SJSA1 (cell line): Measurements from ENCODE around the gene PHLPP2. TPM values are rescaled to one million over a fixed set of nuclear protein-coding genes. Genes with fewer than 3 reads are reported as not detected.

Experiments
- DNase-seq, 2 experiments: peaks; one replicate each; pipeline ENCODE4 v3.0.0-alpha.2; 2015 to 2020; ENCODE audit warnings: low spot score in 2 of 2, low read depth in 1 of 2
- H3K27ac ChIP-seq: fragments of 250-450 bp; sonication (Bioruptor Pico); 2 replicates; pipeline ENCODE4 v1.5.1; 2020; ENCODE audit warnings: mild to moderate bottlenecking, moderate library complexity
- H3K27me3 ChIP-seq: fragments of 250-450 bp; sonication (Bioruptor Pico); replicated peaks from 2 replicates; pipeline ENCODE4 v1.5.1; 2020; ENCODE audit warnings: mild to moderate bottlenecking, moderate library complexity
- H3K36me3 ChIP-seq: fragments of 250-450 bp; sonication (Bioruptor Pico); 2 replicates; pipeline ENCODE4 v1.5.1; 2020; ENCODE audit warnings: mild to moderate bottlenecking
- H3K4me1 ChIP-seq: fragments of 250-450 bp; sonication (Bioruptor Pico); replicated peaks from 2 replicates; pipeline ENCODE4 v1.6.1; 2021; ENCODE audit warnings: mild to moderate bottlenecking
- H3K4me3 ChIP-seq: fragments of 250-450 bp; sonication (Bioruptor Pico); 2 replicates; pipeline ENCODE4 v1.5.1; 2020; ENCODE audit warnings: mild to moderate bottlenecking
- H3K9me3 ChIP-seq: fragments of 250-450 bp; sonication (Bioruptor Pico); replicated peaks from 2 replicates; pipeline ENCODE4 v1.5.1; 2020; ENCODE audit warnings: mild to moderate bottlenecking
- total RNA-seq: library from RNA; depleted of rRNA; stranded (reverse); fragments of >200 nt; shearing (Covaris generic); gene quantifications from 2 replicates; pipeline ENCODE4 v1.2.3, GENCODE V29; 2014

PHLPP2 gene
- total RNA-seq, 1 experiment from 2014 or later, result 9.9 TPM

- peaks cover 85% of the 10 kb centered on the region for H3K36me3 ChIP-seq
- H3K27ac ChIP-seq, result no peak overlapping the region
- DNase-seq, result no peak
- no peaks in the 10 kb centered on the region for H3K4me1 ChIP-seq
- no peaks in the 10 kb centered on the region for H3K9me3 ChIP-seq
- H3K4me3 ChIP-seq, result no peak overlapping the region
- H3K27me3 ChIP-seq, result no peaks in the 10 kb centered on the region
These were observed 13.0 kb upstream of the PHLPP2 start for GRCh38 chr16:71737501-71737900.

GRCh38 chr16:71734511-71734910, 10.0 kb upstream of the PHLPP2 start:
- Histone ChIP-seq H3K9me3 (no peaks in the 10 kb centered on the region), H3K27ac (no peak overlapping the region), H3K36me3 (peaks cover 73% of the 10 kb centered on the region), H3K27me3 (no peaks in the 10 kb centered on the region), H3K4me3 (no peak overlapping the region), H3K4me1 (no peaks in the 10 kb centered on the region)
- no peak for DNase-seq

- no peaks in the 10 kb centered on the region for H3K27me3 ChIP-seq
- H3K4me1 ChIP-seq, result no peaks in the 10 kb centered on the region
- H3K9me3 ChIP-seq, result no peaks in the 10 kb centered on the region
- H3K4me3 ChIP-seq, result no peak overlapping the region
- peaks cover 56% of the 10 kb centered on the region for H3K36me3 ChIP-seq
- DNase-seq, result no peak
- no peak overlapping the region for H3K27ac ChIP-seq
These were observed 8.1 kb upstream of the PHLPP2 start for GRCh38 chr16:71732587-71732986.

GRCh38 chr16:71727551-71728324, 3.2 kb upstream of the PHLPP2 start:
- no peak for DNase-seq
- Histone ChIP-seq H3K4me1 (peaks cover 5% of the 10 kb centered on the region), H3K27ac (no peak overlapping the region), H3K27me3 (no peaks in the 10 kb centered on the region), H3K36me3 (peaks cover 25% of the 10 kb centered on the region), H3K9me3 (0 out of 2 replicates have a peak, but pooled peaks cover 2% of the 10 kb centered on the region), H3K4me3 (no peak overlapping the region)

- no peak overlapping the region for H3K27ac ChIP-seq
- peaks cover 17% of the 10 kb centered on the region for H3K36me3 ChIP-seq
- peaks cover 14% of the 10 kb centered on the region for H3K4me1 ChIP-seq
- no peak for DNase-seq
- H3K9me3 ChIP-seq, result 0 out of 2 replicates have a peak, but pooled peaks cover 2% of the 10 kb centered on the region
- H3K27me3 ChIP-seq, result no peaks in the 10 kb centered on the region
- no peak overlapping the region for H3K4me3 ChIP-seq
These were observed 2.2 kb upstream of the PHLPP2 start for GRCh38 chr16:71726476-71727315.

GRCh38 chr16:71723537-71724319, 773 bp downstream of the PHLPP2 start:
- H3K4me1 ChIP-seq, result peaks cover 14% of the 10 kb centered on the region
- H3K27me3 ChIP-seq, result no peaks in the 10 kb centered on the region
- H3K4me3 ChIP-seq, result peak overlapping the region; percentile 93
- peak overlapping the region; percentile 76 for H3K27ac ChIP-seq
- H3K36me3 ChIP-seq, result peaks cover 24% of the 10 kb centered on the region
- H3K9me3 ChIP-seq, result 0 out of 2 replicates have a peak, but pooled peaks cover 2% of the 10 kb centered on the region
- peak; percentile 68 to 85 for DNase-seq

GRCh38 chr16:71722801-71723536, 1.5 kb downstream of the PHLPP2 start:
- peak overlapping the region; percentile 76 for H3K27ac ChIP-seq
- peaks cover 26% of the 10 kb centered on the region for H3K36me3 ChIP-seq
- peak; percentile 82 to 86 for DNase-seq
- H3K27me3 ChIP-seq, result no peaks in the 10 kb centered on the region
- H3K4me1 ChIP-seq, result peaks cover 14% of the 10 kb centered on the region
- H3K4me3 ChIP-seq, result peak overlapping the region; percentile 93
- 0 out of 2 replicates have a peak, but pooled peaks cover 2% of the 10 kb centered on the region for H3K9me3 ChIP-seq

- H3K4me3 ChIP-seq, result no peak overlapping the region
- DNase-seq, result no peak
- H3K4me1 ChIP-seq, result peaks cover 14% of the 10 kb centered on the region
- 0 out of 2 replicates have a peak, but pooled peaks cover 2% of the 10 kb centered on the region for H3K9me3 ChIP-seq
- no peaks in the 10 kb centered on the region for H3K27me3 ChIP-seq
- H3K27ac ChIP-seq, result no peak overlapping the region
- peaks cover 32% of the 10 kb centered on the region for H3K36me3 ChIP-seq
These were observed 3.3 kb downstream of the PHLPP2 start for GRCh38 chr16:71721066-71721740.

- Histone ChIP-seq H3K9me3 (no peaks in the 10 kb centered on the region), H3K36me3 (peaks cover 19% of the 10 kb centered on the region), H3K4me1 (no peaks in the 10 kb centered on the region), H3K27ac (no peak overlapping the region), H3K27me3 (no peaks in the 10 kb centered on the region), H3K4me3 (no peak overlapping the region)
- DNase-seq, result no peak
These were observed 12.0 kb downstream of the PHLPP2 start for GRCh38 chr16:71712501-71712900.

- Histone ChIP-seq H3K9me3 (no peaks in the 10 kb centered on the region), H3K4me3 (no peak overlapping the region), H3K4me1 (no peaks in the 10 kb centered on the region), H3K36me3 (peaks cover 16% of the 10 kb centered on the region), H3K27me3 (no peaks in the 10 kb centered on the region), H3K27ac (no peak overlapping the region)
- DNase-seq, result no peak
These were observed 12.7 kb downstream of the PHLPP2 start for GRCh38 chr16:71711789-71712188.

GRCh38 chr16:71709229-71709781, 15.2 kb downstream of the PHLPP2 start:
- no peaks in the 10 kb centered on the region for H3K4me1 ChIP-seq
- H3K9me3 ChIP-seq, result no peaks in the 10 kb centered on the region
- H3K4me3 ChIP-seq, result no peak overlapping the region
- H3K27ac ChIP-seq, result no peak overlapping the region
- DNase-seq, result no peak
- peaks cover 15% of the 10 kb centered on the region for H3K36me3 ChIP-seq
- no peaks in the 10 kb centered on the region for H3K27me3 ChIP-seq

GRCh38 chr16:71708696-71709095, 15.8 kb downstream of the PHLPP2 start:
- H3K36me3 ChIP-seq, result peaks cover 12% of the 10 kb centered on the region
- no peaks in the 10 kb centered on the region for H3K4me1 ChIP-seq
- H3K27ac ChIP-seq, result no peak overlapping the region
- DNase-seq, result no peak
- no peak overlapping the region for H3K4me3 ChIP-seq
- H3K9me3 ChIP-seq, result no peaks in the 10 kb centered on the region
- H3K27me3 ChIP-seq, result no peaks in the 10 kb centered on the region
